Endothelial cell of umbilical vein (primary cell): ENCODE results near the gene JAKMIP1.

Experiments used
- EZH2 ChIP-seq: IDR thresholded peaks from 2 replicates; pipeline ENCODE4 v1.6.1; 2012; ENCODE audit warnings: borderline replicate concordance, low read depth, mild to moderate bottlenecking, moderate library complexity, low read length, inconsistent platforms; ENCODE audit not compliant: severe bottlenecking
- FOS ChIP-seq: IDR thresholded peaks from 2 replicates; pipeline ENCODE4 v1.6.1; 2011; ENCODE audit warnings: mild to moderate bottlenecking, low read length, moderate library complexity, borderline replicate concordance; ENCODE audit not compliant: insufficient read depth
- JUN ChIP-seq: IDR thresholded peaks from 2 replicates; pipeline ENCODE4 v1.6.1; 2011; ENCODE audit warnings: borderline replicate concordance, low read depth; ENCODE audit not compliant: insufficient read length, insufficient read depth
- POLR2A ChIP-seq: IDR thresholded peaks from 2 replicates; pipeline ENCODE4 v1.6.1; 2012; ENCODE audit warnings: low read depth, mild to moderate bottlenecking, control low read depth, low read length
- POLR2AphosphoS5 ChIP-seq: IDR thresholded peaks from 2 replicates; pipeline ENCODE4 v1.6.1; 2012; ENCODE audit warnings: low read depth, mild to moderate bottlenecking, control low read depth, low read length, moderate library complexity; ENCODE audit not compliant: insufficient read depth
- TF ChIP-seq, protein P1 (sequence below), 2 donors: IDR thresholded peaks; 1 replicate in 1 of 2; 2 replicates in 1 of 2; pipeline ENCODE4 v1.5.1; 2011; ENCODE audit warnings: low read length in 2 of 2, mild to moderate bottlenecking in 2 of 2, moderate library complexity in 2 of 2, control low read depth in 1 of 2, inconsistent platforms in 1 of 2, low read depth in 1 of 2; ENCODE audit not compliant: insufficient read depth in 1 of 2; ENCODE audit errors: extremely low read depth in 1 of 2

DNA sequence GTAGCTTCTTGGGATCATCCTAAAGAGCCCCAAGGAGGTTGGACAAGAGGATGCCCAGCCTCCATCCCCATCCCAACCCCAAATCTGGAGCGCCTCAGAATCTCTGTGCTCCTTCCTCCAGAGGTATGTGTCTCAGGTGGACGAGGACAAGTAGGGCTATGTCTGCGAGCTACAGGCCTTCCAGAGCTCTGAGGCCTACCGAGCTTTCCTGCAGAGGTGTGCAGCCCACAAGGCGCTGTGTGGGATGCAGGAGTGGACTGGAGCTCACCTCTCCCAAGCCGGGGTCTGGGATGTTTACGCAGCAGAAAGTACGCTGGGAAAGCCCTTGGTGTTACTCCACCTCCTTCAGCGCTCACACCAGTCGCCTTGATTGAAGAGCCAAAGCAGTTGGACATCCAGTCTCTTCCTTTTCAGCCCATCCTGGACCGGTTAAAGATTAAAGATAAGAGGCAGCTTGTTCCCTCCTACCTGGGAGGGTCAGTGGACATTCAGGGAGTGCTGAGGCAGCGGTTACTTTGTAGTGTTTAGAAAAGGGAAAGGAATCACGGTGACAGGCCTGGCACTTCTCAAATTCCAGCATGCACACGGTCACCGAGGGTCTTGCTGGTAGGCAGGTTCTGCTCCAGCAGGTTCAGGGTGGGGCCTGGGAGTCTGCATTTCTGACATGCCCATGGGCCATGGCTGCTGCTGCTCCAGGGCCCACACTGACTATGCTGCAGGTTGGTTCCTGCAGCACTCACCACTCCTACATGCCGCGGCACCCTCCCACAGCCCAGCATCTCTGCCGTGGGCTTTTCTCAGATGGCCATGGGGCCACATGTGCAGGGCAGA, 29.5 kb upstream of the JAKMIP1 start:
- TF ChIP-seq, protein P1, sequence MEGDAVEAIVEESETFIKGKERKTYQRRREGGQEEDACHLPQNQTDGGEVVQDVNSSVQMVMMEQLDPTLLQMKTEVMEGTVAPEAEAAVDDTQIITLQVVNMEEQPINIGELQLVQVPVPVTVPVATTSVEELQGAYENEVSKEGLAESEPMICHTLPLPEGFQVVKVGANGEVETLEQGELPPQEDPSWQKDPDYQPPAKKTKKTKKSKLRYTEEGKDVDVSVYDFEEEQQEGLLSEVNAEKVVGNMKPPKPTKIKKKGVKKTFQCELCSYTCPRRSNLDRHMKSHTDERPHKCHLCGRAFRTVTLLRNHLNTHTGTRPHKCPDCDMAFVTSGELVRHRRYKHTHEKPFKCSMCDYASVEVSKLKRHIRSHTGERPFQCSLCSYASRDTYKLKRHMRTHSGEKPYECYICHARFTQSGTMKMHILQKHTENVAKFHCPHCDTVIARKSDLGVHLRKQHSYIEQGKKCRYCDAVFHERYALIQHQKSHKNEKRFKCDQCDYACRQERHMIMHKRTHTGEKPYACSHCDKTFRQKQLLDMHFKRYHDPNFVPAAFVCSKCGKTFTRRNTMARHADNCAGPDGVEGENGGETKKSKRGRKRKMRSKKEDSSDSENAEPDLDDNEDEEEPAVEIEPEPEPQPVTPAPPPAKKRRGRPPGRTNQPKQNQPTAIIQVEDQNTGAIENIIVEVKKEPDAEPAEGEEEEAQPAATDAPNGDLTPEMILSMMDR (IDR thresholded peaks at IDR 0.05; ENCODE audit: extremely low read depth in 1 of 2, insufficient read depth in 1 of 2, low read depth in 1 of 2, low read length in 2 of 2): no peak
- no peak for TF ChIP-seq POLR2A
- TF ChIP-seq EZH2: no peak
- TF ChIP-seq FOS: no peak
- no peak for TF ChIP-seq JUN
- no peak for TF ChIP-seq POLR2AphosphoS5
